T47D (cell line): ENCODE data around the gene DMPK.
"Not testable (repeated sequence)": the region's sequence is repeated elsewhere in the genome, so short reads cannot be mapped to it uniquely, and the experiment has no call there.

Experiments
- DNase-seq, 2 experiments: peaks; one replicate each; pipeline versions ENCODE4 v3.0.0 to v3.0.0-alpha.2; 2011 to 2012; ENCODE audit warnings: low read depth in 1 of 2, low spot score in 1 of 2
- JUND ChIP-seq: IDR thresholded peaks from 2 replicates; pipeline ENCODE4 v1.6.1; 2012; ENCODE audit warnings: low read depth
- in situ Hi-C: cut with HindIII; loops from 2 replicates; pipeline ENCODE4 v1.10.0; 2016; ENCODE audit warnings: low sequenced_read_pairs, low pct_unique_long_range_greater_than_20kb

DMPK gene

DNA sequence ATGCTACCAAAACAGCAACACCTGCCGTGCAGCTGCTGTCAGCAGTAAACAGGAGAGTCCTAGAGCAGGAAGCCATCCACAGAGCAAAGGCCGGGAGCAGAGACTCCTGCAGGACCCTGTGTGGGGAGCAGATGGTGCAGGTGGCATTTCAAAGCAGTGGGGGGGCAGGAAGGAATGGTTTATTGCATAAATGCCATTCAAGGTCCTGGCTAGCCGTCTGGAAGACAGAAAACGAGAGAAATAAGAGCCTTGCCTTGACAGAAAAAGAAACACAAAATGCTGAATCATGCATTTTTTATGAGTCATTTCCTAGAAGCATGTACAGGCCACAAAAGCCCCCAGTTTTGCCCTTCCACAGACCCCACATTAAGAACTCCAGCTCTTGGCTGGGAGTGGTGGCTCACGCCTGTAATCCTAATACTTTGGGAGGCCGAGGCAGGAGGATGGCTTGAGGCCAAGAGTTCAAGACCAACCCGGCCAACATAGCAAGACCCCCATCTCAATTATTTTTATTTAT lies 27.4 kb upstream of the DMPK start:
- no peak for TF ChIP-seq JUND
- in situ Hi-C loops = no loop called here
- no peak for DNase-seq

GRCh38 chr19:45805719-45806118 lies 23.4 kb upstream of the DMPK start:
- in situ Hi-C loops = no loop called here
- TF ChIP-seq JUND = no peak
- no peak for DNase-seq

- no peak for TF ChIP-seq JUND
- no peak for DNase-seq
- in situ Hi-C loops = no loop called here
Observed at GRCh38 chr19:45804959-45805230, 22.6 kb upstream of the DMPK start.

GRCh38 chr19:45804140-45804958 lies 22.1 kb upstream of the DMPK start:
- in situ Hi-C loops = no loop called here
- DNase-seq = no peak
- TF ChIP-seq JUND = no peak

DNA sequence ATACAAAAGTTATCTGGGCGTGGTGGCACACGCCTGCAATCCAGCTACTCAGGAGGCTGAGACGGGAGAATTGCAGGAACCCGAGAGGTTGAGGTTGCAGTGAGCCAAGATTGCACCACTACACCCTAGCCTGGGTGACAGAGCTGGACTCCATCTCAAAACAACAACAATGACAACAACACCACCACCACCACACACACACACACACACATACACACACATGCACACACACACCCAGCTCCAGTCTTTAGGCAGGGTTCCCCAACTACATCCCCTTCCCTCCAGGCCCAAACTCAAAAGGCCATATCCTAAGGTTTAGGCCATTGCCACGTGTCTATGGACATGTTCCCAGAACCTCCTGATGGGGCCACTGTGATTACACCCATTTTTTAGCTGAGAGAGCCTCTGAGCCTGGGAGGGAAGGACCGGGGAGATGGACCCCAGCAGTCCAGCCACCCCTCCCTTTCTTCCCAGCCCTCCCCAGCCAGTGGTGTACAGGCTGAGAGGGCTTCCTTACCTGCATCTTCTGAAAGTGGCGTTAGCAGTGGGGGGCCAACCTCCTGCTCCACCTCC lies 19.4 kb upstream of the DMPK start:
- in situ Hi-C loops = no loop called here
- TF ChIP-seq JUND = no peak
- DNase-seq = no peak

DNA sequence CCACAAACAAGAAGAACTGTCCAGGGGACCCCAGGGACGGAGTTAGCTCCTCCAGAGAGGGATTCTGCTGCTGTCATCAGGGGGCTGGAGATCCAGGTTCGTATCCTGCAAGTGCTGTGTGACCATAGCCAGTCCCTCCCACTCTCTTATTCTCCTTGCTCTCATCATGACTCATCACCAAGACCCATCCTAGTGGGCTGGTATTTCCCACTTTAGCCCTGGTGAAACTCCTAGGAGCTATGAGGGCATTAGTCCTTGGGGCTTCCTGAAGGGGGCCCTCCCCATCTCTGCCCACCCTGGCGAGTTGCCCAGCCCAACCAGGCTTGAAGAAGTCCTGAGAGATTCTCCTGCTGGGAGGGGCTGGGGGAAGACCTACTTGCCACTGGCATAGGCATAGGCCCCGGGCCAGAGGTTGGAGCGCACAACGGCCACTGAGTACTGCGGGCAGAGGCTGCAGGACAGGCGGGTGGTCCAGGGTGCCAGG lies 17.8 kb upstream of the DMPK start:
- DNase-seq = no peak

GRCh38 chr19:45799541-45799940 lies 17.3 kb upstream of the DMPK start:
- in situ Hi-C loops = not testable (repeated sequence)
- DNase-seq = peak in 1 of 2 experiments; percentile 65

More for the DNA sequence above, 17.8 kb upstream of the DMPK start:
- in situ Hi-C loops = no loop called here
- TF ChIP-seq JUND = no peak

GRCh38 chr19:45798995-45799517 lies 16.8 kb upstream of the DMPK start:
- TF ChIP-seq JUND = no peak
- peak in 1 of 2 experiments; percentile 46 for DNase-seq
- in situ Hi-C loops = no loop called here

DNA sequence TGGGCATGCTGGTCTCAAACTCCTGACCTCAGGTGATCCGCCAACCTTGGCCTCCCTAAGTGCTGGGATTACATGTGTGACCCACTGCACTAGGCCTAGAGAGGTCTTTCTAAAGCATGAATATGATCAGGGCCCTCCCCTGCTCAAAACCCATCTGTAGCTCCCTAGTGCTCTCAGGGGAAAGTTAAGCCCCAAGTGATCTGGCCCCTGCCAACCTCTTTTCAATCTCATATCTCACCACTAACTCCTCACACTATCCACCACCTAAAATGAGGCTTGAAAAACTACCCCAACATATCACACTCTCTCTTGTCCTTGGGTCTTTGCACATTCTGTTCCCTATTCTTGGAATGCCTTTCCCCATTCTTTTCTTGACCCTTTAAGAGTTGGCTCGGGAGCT lies 12.3 kb upstream of the DMPK start:
- no peak for DNase-seq
- no peak for TF ChIP-seq JUND
- in situ Hi-C loops = no loop called here

DNA sequence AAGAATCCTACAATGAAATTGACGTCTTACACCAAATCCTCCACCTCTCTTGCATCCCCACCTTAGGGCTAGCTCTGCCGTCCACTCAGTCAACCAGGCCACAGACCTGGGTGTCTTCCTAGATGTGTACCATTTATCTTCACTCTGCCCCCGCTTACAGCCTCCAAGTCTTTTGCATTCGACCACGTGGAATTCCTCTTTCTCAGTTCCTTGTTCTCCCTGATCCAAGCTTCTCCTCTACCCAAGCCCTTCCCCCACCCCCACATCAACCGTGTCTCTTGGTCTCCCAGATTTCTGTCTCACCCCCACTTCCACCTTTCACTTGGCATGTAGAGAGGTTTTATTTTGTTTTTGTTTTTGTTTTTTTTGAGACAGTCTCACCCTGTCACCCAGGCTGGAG lies 11.6 kb upstream of the DMPK start:
- no peak for TF ChIP-seq JUND
- DNase-seq = no peak
- in situ Hi-C loops = no loop called here

DNA sequence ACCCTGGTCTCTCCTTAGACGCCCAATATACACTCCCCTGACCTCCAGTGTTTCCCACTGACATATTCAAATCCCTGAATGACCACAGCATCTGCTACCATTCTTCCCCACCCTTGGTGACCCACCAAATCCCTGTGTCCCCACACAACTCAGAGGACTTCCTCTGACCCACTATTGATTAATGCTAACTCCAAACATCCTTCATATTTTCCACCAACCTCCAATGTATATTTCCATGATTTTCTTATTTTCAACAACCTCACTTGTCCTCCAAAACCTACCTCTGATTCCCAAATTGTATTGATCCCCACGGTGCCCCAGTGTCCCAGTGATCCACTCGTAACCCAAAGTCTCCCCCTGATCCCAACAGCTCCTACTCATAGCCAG lies 10.9 kb upstream of the DMPK start:
- in situ Hi-C loops = no loop called here
- no peak for DNase-seq
- no peak for TF ChIP-seq JUND

GRCh38 chr19:45792470-45793177 lies 10.3 kb upstream of the DMPK start, which contains the start of gene DMWD:
Gene DMWD (minus strand): TSS chr19:45792845. CDS start chr19:45792756, 89 bp downstream.
- peak; percentile 74 to 97 for DNase-seq
- in situ Hi-C loops = no loop called here
- TF ChIP-seq JUND = no peak
